Measurements from ENCODE around the gene OR13C4.
"Not testable (repeated sequence)": the region's sequence is repeated elsewhere in the genome, so short reads cannot be mapped to it uniquely, and the experiment has no call there.

The OR13C4 gene

DNA sequence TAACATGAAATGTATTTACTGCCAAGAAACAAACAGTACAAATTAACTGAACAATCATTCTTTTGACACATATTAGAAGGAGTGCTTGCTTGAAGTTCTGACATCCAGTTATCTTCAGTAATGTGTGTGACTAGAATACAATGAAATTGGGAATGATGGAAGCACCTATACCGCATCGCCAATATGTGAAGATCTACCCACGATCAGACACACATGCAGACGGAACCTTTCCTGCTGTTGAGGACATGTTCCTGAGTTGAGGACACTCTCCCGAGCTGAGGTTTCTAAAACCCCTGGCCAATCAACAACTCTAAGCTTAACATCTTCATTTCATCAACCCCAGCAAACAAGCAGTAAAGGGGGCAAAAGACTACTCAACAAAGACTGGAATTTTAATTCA, 9.7 kb upstream of the OR13C4 start, which contains the start of gene OR13C3:
Gene OR13C3 (minus strand): TSS at position 101 of the 400 bp plus-strand sequence. CDS start 133 bp downstream, outside the sequence.
- 93% methylated on average over 5 of the region's 5 CpGs for WGBS, 2 experiments
- H3K4me3 ChIP-seq (ENCODE audit: insufficient read depth, low read depth, low read length) = no peak within 1 kb of the TSS
- H3K9me3 ChIP-seq (ENCODE audit: control insufficient read depth, low read length) = no peaks in the 10 kb centered on the region
- no peak within 1 kb of the TSS for H3K27ac ChIP-seq (ENCODE audit: insufficient read depth, low read depth, low read length, poor library complexity, severe bottlenecking)
- no peaks in the 10 kb centered on the region for H3K27me3 ChIP-seq (ENCODE audit: control insufficient read depth, insufficient read depth, low read length, poor library complexity, severe bottlenecking)
- H3K4me1 ChIP-seq (ENCODE audit: control insufficient read depth, insufficient read depth, low read length) = no peaks in the 10 kb centered on the region
- no peaks in the 10 kb centered on the region for H3K36me3 ChIP-seq (ENCODE audit: control insufficient read depth, insufficient read depth, low read length)

DNA sequence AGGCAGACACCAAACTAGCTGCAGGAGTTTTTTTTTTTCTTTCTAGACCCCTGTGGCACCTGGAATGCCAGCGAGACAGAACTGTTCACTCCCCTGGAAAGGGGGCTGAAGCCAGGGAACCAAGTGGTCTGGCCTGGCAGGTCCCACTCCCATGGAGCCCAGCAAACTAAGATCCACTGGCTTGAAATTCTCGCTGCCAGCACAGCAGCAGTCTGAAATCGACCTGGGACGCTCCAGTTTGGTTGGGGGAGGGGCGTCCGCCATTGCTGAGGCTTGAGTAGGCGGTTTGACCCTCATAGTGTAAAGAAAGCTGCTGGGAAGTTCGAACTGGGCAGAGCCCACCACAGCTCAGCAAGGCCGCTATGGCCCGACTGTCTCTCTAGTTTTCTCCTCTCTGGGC, 6.8 kb downstream of the OR13C4 start:
- H3K27ac ChIP-seq (ENCODE audit: insufficient read depth, low read depth, low read length, poor library complexity, severe bottlenecking); H3K4me1 ChIP-seq (ENCODE audit: control insufficient read depth, insufficient read depth, low read length); H3K9me3 ChIP-seq (ENCODE audit: control insufficient read depth, low read length); H3K27me3 ChIP-seq (ENCODE audit: control insufficient read depth, insufficient read depth, low read length, poor library complexity, severe bottlenecking); H3K36me3 ChIP-seq (ENCODE audit: control insufficient read depth, insufficient read depth, low read length); H3K4me3 ChIP-seq (ENCODE audit: insufficient read depth, low read depth, low read length): not testable (repeated sequence)
- 84 to 85% methylated on average over 10 of the region's 10 CpGs for WGBS, 2 experiments

DNA sequence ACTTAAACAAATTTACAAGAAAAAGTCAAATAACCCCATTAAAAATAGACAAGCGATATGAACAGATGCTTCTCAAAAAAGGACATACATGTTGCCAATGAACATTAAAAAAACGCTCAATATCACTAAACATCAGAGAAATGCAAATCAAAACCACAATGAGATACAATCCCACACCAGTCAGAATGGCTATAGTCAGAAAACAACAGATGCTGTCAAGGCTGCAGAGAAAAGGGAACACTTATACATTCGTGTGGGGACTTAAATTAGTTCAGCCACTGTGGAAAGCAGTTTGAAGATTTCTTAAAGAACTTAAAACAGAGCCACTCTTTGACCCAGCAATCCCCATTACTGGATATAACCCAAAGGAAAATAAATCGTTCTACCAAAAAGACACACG, 12.1 kb downstream of the OR13C4 start:
- no peak overlapping the region for H3K4me3 ChIP-seq (ENCODE audit: insufficient read depth, low read depth, low read length)
- H3K4me1 ChIP-seq (ENCODE audit: control insufficient read depth, insufficient read depth, low read length) = no peaks in the 10 kb centered on the region
- H3K27ac ChIP-seq (ENCODE audit: insufficient read depth, low read depth, low read length, poor library complexity, severe bottlenecking) = no peak overlapping the region
- H3K9me3 ChIP-seq (ENCODE audit: control insufficient read depth, low read length) = no peaks in the 10 kb centered on the region
- H3K27me3 ChIP-seq (ENCODE audit: control insufficient read depth, insufficient read depth, low read length, poor library complexity, severe bottlenecking) = no peaks in the 10 kb centered on the region
- no peaks in the 10 kb centered on the region for H3K36me3 ChIP-seq (ENCODE audit: control insufficient read depth, insufficient read depth, low read length)
- 78 to 81% methylated on average over 5 of the region's 5 CpGs for WGBS, 2 experiments

DNA sequence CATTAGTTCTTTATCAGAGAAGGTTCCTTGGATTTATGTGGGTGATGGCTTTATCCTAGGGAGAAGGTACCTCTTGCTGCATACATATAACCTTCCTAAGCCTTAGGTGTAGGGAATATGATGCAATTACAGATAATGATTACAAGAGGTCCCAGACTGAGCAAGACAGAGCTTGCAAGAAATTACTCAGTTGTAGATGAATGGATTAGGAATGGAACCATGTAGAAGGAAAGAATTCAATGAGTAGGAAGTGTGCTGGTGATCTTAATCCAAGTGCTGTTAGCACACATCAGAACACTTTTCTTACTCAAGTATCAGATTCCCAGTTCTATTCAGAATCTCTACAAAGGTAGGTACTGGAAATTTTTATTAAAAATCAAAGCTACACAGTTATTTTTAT, 20.4 kb downstream of the OR13C4 start:
- no peaks in the 10 kb centered on the region for H3K36me3 ChIP-seq (ENCODE audit: control insufficient read depth, insufficient read depth, low read length)
- H3K4me3 ChIP-seq (ENCODE audit: insufficient read depth, low read depth, low read length) = no peak overlapping the region

DNA sequence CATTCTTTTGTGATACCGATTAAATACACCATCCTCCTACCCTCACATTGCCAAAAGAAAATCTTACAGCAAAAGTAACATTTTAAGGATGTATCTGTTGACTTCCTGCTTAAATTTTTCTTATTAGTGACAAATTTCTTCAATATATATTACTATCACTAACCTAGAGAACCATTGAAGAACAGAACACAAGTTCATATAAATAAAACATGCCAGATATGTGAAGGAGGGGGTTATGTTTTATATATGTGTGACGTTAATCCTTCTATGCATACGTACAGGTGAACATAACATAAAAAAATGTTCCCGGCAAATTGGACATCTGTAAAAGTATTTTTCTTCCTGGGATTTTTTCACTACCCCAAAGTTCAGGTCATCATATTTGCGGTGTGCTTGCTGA, 23.0 kb downstream of the OR13C4 start, which contains the start of gene OR13F1:
Gene OR13F1 (plus strand): TSS at position 301 of the 400 bp plus-strand sequence. CDS start 0 bp downstream, at position 301.
- 86 to 95% methylated on average over 3 to 5 of the region's 5 CpGs for WGBS, 2 experiments

More for the DNA sequence above, 20.4 kb downstream of the OR13C4 start:
- no peaks in the 10 kb centered on the region for H3K4me1 ChIP-seq (ENCODE audit: control insufficient read depth, insufficient read depth, low read length)
- no peaks in the 10 kb centered on the region for H3K27me3 ChIP-seq (ENCODE audit: control insufficient read depth, insufficient read depth, low read length, poor library complexity, severe bottlenecking)
- no peak overlapping the region for H3K27ac ChIP-seq (ENCODE audit: insufficient read depth, low read depth, low read length, poor library complexity, severe bottlenecking)
- no peaks in the 10 kb centered on the region for H3K9me3 ChIP-seq (ENCODE audit: control insufficient read depth, low read length)

DNA sequence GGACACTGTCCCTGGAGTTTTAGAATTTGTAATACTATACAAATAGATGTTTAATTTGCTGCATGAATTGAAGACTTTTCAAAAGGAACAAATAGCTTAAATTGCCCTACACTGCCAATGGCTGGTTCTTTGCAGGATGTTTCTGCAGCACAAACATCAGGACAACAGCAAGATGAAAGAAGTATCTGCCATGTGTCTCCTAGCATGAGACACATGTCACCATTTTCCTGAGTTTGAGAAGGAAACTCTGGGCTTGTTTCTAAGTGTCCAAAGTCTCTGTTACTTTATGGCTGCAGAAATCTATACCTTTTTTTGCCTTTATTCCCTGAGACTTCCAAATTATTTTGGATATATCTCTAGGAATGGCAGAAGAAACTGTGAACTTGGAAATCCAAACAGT, 23.6 kb downstream of the OR13C4 start:
- H3K4me1 ChIP-seq (ENCODE audit: control insufficient read depth, insufficient read depth, low read length) = no peaks in the 10 kb centered on the region
- no peaks in the 10 kb centered on the region for H3K27me3 ChIP-seq (ENCODE audit: control insufficient read depth, insufficient read depth, low read length, poor library complexity, severe bottlenecking)
- no peak overlapping the region for H3K4me3 ChIP-seq (ENCODE audit: insufficient read depth, low read depth, low read length)
- H3K9me3 ChIP-seq (ENCODE audit: control insufficient read depth, low read length) = no peaks in the 10 kb centered on the region
- no peak overlapping the region for H3K27ac ChIP-seq (ENCODE audit: insufficient read depth, low read depth, low read length, poor library complexity, severe bottlenecking)
- no peaks in the 10 kb centered on the region for H3K36me3 ChIP-seq (ENCODE audit: control insufficient read depth, insufficient read depth, low read length)

More for the DNA sequence above, 23.0 kb downstream of the OR13C4 start, which contains the start of gene OR13F1:
- no peaks in the 10 kb centered on the region for H3K27me3 ChIP-seq (ENCODE audit: control insufficient read depth, insufficient read depth, low read length, poor library complexity, severe bottlenecking)
- H3K9me3 ChIP-seq (ENCODE audit: control insufficient read depth, low read length) = no peaks in the 10 kb centered on the region
- H3K4me3 ChIP-seq (ENCODE audit: insufficient read depth, low read depth, low read length) = no peak within 1 kb of the TSS
- no peaks in the 10 kb centered on the region for H3K4me1 ChIP-seq (ENCODE audit: control insufficient read depth, insufficient read depth, low read length)
- no peaks in the 10 kb centered on the region for H3K36me3 ChIP-seq (ENCODE audit: control insufficient read depth, insufficient read depth, low read length)
- no peak within 1 kb of the TSS for H3K27ac ChIP-seq (ENCODE audit: insufficient read depth, low read depth, low read length, poor library complexity, severe bottlenecking)

DNA sequence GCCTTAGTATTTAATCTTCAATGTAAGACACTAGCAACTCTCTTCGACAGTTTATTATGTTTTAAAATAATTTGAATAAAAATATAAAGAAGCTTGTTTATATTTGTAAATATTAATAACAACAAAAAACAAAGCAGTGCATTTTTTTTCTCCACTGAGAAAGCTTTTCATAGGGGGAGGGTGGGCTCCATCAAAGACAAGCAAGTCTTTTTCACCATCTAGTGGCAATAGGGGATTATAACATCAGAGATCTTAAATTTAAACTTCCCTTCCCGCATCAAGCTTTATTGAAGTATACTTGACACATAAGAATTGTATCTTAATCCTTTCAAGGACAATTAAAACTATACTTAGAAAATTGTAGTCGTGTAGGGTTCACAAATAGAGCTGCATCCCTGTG, 32.2 kb downstream of the OR13C4 start:
- Histone ChIP-seq H3K27ac (ENCODE audit: insufficient read depth, low read depth, low read length, poor library complexity, severe bottlenecking) (no peak overlapping the region), H3K4me1 (ENCODE audit: control insufficient read depth, insufficient read depth, low read length) (no peaks in the 10 kb centered on the region), H3K27me3 (ENCODE audit: control insufficient read depth, insufficient read depth, low read length, poor library complexity, severe bottlenecking) (no peaks in the 10 kb centered on the region), H3K9me3 (ENCODE audit: control insufficient read depth, low read length) (no peaks in the 10 kb centered on the region), H3K36me3 (ENCODE audit: control insufficient read depth, insufficient read depth, low read length) (no peaks in the 10 kb centered on the region), H3K4me3 (ENCODE audit: insufficient read depth, low read depth, low read length) (no peak overlapping the region)
- 14 to 56% methylated on average over 1 to 2 of the region's 3 CpGs for WGBS, 2 experiments

DNA sequence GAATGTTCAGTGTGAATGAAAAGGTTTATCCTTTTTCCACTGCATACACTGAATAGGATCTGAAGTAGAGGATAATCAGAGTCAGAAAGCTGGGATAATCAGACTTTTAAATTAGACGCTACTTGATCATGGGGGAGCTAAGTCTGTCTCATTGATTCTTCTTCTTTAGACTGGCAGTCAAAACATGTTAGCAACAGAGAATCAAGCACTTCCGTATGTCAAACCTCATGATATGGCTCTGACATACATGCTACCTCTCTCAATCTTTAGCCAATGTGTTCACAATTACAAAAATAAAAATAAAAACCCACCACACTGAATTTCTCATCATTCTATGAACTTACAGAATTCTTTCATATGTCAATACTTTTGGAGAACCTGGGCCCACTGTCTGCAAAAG, 42.0 kb downstream of the OR13C4 start:
- H3K9me3 ChIP-seq (ENCODE audit: control insufficient read depth, low read length) = no peaks in the 10 kb centered on the region
- H3K36me3 ChIP-seq (ENCODE audit: control insufficient read depth, insufficient read depth, low read length) = no peaks in the 10 kb centered on the region
- 87 to 88% methylated on average over 2 of the region's 2 CpGs for WGBS, 2 experiments
- H3K4me3 ChIP-seq (ENCODE audit: insufficient read depth, low read depth, low read length) = no peak overlapping the region
- H3K27me3 ChIP-seq (ENCODE audit: control insufficient read depth, insufficient read depth, low read length, poor library complexity, severe bottlenecking) = no peaks in the 10 kb centered on the region
- no peaks in the 10 kb centered on the region for H3K4me1 ChIP-seq (ENCODE audit: control insufficient read depth, insufficient read depth, low read length)
- no peak overlapping the region for H3K27ac ChIP-seq (ENCODE audit: insufficient read depth, low read depth, low read length, poor library complexity, severe bottlenecking)

DNA sequence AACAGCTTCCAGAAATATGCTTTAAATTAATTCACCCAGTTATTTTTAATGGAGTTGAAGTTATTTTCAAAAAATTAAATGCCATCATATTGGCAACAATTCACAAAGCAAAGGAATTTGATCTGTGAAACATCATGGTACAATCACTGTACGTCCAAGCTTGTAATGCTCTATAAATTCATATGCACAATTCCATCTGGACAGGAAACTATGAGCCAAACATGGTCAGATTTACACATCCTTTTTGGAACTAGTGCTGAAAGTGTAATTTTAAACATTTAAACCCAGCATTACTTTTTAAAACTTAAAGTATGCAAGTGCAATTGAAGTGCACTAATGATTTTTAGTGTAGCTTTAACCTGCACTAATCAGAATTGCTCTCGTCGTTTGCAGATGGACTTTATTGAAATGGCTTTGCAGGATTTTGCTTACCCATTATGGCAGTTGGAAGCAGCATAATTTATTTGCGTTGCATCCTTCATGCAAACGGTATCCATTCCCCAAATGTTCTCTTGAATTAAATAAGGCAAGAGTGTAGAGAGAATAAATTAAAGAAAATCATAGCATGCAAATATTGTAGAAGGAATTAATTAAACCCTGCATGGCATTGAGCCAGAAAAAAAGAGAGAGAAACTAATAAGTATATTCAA, 44.0 kb downstream of the OR13C4 start:
- no peaks in the 10 kb centered on the region for H3K27me3 ChIP-seq (ENCODE audit: control insufficient read depth, insufficient read depth, low read length, poor library complexity, severe bottlenecking)
- no peaks in the 10 kb centered on the region for H3K9me3 ChIP-seq (ENCODE audit: control insufficient read depth, low read length)
- H3K27ac ChIP-seq (ENCODE audit: insufficient read depth, low read depth, low read length, poor library complexity, severe bottlenecking) = no peak overlapping the region
- no peak overlapping the region for H3K4me3 ChIP-seq (ENCODE audit: insufficient read depth, low read depth, low read length)
- no peaks in the 10 kb centered on the region for H3K36me3 ChIP-seq (ENCODE audit: control insufficient read depth, insufficient read depth, low read length)
- H3K4me1 ChIP-seq (ENCODE audit: control insufficient read depth, insufficient read depth, low read length) = no peaks in the 10 kb centered on the region
- WGBS, 2 experiments = 81 to 83% methylated on average over 5 of the region's 5 CpGs
